ENCODE data around the gene CDH24.

The CDH24 gene

DNA sequence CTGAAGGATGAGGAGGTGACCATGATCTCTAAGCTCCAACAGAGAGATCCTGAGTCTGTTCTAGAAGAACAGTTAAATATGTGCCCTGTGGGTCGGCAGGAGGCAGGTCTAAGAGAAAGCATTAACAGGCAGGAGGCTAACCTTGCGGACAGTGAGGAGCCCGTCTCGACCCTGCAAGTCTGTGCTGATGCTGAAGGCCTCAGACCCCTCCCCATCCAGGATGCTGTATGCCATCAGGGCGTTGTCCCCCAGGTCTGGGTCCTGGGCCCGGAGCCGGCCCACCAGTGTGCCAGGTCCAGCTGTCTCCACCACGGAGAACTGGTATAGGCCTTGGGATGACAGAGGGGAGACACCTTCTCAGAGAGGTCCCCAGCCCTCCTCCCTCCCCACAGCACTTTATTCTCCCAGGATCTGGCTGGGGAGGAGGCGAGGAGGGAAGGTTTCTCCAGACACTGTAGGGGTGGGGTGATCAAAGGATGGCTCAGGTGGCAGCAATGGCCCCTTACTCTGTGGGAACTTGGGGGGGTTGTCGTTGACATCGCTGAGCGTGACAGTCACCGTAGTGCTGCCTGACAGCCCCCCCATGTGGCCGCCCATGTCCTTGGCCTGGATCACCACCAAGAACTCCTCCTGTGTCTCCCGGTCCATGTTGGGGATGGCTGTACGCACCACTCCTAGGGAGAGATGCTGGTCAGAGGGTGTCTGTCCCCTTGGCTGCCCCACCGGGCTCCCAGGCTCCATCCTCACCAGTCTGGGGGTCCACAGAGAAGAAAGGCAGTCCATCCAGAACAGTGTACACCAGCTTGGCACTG, 3.1 kb downstream of the CDH24 start:
- no peak for DNase-seq (ENCODE audit: low read depth)
- H3K4me3 ChIP-seq (ENCODE audit: low read depth, low read length) = no peak overlapping the region
- TF ChIP-seq, protein P1, sequence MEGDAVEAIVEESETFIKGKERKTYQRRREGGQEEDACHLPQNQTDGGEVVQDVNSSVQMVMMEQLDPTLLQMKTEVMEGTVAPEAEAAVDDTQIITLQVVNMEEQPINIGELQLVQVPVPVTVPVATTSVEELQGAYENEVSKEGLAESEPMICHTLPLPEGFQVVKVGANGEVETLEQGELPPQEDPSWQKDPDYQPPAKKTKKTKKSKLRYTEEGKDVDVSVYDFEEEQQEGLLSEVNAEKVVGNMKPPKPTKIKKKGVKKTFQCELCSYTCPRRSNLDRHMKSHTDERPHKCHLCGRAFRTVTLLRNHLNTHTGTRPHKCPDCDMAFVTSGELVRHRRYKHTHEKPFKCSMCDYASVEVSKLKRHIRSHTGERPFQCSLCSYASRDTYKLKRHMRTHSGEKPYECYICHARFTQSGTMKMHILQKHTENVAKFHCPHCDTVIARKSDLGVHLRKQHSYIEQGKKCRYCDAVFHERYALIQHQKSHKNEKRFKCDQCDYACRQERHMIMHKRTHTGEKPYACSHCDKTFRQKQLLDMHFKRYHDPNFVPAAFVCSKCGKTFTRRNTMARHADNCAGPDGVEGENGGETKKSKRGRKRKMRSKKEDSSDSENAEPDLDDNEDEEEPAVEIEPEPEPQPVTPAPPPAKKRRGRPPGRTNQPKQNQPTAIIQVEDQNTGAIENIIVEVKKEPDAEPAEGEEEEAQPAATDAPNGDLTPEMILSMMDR (IDR thresholded peaks at IDR 0.05; ENCODE audit: low read depth, low read length, missing control alignments) = peak; percentile 58

DNA sequence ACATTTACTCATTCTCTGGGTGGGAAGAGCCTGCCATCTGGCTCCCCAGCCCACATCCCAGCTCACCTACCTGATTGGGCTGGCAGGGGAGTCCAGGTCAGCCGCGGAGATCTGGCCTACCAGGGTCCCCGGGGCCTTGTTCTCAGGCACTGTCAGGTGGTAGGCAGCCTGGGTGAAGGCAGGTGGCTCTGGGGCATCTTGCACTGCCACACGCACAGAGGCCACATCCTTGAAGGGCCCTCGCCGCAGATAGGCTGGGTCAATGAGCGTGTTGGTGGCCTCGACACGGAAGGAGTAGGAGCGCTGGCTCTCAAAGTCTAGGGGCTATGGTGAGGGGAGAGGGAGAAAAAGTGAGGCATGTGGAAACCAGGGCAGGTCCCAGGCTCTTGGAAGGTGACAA, 3.9 kb downstream of the CDH24 start:
- no peak for DNase-seq (ENCODE audit: low read depth)
- no peak overlapping the region for H3K4me3 ChIP-seq (ENCODE audit: low read depth, low read length)
- TF ChIP-seq, protein P1 (IDR thresholded peaks at IDR 0.05; ENCODE audit: low read depth, low read length, missing control alignments) = no peak

DNA sequence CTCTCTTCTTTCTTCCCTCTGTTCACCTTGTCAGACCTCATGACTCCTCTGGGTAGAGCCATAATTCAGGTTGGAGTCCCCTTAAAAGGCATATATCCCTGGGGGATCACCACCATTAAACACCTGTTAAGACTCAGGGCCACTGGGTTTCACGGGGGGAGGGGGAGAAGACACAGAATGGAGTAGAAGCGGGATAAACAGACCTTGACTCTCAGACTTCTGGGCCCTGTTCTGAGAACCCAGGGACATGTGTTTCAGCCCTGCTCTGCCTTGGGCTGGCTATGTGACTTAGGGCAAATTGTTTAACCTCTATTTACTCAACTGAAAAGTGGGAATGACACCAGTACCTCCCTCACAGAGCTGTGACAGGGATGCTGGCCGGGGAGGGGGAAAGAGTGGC, 4.6 kb downstream of the CDH24 start:
- DNase-seq (ENCODE audit: low read depth) = no peak
- no peak overlapping the region for H3K4me3 ChIP-seq (ENCODE audit: low read depth, low read length)
- TF ChIP-seq, protein P1 (IDR thresholded peaks at IDR 0.05; ENCODE audit: low read depth, low read length, missing control alignments) = no peak

DNA sequence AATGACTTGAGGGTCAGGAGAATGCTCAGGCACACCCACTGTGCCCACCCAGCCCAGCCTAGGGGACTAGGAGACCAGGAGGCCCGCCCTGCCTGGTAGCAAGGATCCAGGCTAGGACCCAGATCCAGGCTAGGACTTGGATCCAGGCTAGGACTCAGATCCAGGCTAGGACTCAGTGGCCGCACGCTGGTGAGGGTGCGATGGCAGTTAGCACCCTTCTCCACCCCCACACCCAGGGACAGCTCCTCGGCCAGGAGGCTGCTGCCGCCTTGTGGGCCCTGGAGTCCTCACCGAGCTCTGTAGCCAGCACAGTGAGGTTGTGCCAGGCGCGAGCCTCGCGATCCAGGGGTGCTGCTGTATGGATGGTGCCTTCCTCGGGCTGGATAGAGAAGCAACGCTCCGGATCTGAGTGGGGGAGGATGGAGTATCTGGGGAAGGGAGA, 5.1 kb downstream of the CDH24 start:
- no peak for DNase-seq (ENCODE audit: low read depth)
- H3K4me3 ChIP-seq (ENCODE audit: low read depth, low read length) = no peak overlapping the region
- TF ChIP-seq, protein P1 (IDR thresholded peaks at IDR 0.05; ENCODE audit: low read depth, low read length, missing control alignments) = no peak

DNA sequence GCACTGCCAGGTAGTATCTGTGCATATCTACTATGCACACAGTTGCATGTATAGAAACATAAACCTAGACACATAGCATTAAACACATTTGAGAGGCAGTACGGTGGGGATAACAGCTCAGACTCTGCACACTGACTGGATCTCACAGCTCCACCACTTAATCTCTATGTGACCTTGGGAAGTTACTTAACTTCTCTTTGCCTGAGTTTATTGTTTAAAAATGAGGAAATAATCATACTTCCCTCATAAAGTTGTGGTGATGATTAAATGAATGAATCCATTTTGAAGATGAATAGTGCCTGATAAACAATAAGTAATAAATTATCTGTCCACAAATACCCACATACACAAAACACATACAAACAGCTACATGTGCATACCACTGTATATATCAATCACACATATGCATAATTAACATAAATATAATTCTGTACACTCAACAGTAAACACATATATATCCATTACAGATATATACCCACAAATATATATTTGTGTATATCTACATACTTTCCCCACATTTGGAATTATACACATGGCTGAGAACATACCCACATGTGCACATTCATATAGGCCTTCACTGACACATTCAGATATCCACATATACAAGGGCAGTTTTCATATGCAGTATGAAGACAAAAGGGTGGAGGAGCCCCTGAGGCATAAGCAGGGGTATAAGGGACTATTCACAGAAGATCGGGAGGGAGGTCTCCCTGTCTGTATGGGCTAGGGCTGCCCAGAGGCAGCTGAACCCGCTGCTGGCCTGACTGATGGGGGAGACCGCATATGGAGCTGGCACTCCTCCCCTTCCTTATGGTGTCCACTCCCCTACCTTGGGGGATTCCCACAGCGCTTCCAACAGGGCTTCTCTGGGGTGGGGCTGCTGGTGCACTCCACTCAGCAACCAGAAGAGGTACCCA, 5.9 kb downstream of the CDH24 start:
- no peak overlapping the region for H3K4me3 ChIP-seq (ENCODE audit: low read depth, low read length)
- TF ChIP-seq, protein P1 (IDR thresholded peaks at IDR 0.05; ENCODE audit: low read depth, low read length, missing control alignments) = no peak
- no peak for DNase-seq (ENCODE audit: low read depth)

DNA sequence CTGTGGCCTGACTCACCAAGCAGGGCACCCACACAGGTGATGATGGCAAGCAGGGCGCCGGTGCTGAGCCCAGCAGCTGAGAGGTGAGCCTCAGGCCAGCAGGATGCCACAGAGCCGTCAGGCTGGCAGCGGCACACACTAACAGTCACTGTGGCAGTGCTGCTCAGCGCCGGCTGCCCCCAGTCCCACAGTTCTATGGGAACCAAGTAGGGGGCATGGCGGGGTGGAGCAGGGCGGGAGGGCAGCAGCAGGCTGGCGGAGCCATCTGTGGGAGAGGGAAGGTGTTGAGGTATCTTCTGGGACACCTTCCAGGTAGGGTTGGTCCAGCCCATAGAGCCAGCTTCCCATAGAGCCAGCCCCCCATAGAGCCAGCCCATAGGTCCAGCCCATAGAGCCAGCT, 8.3 kb downstream of the CDH24 start:
- no peak overlapping the region for H3K4me3 ChIP-seq (ENCODE audit: low read depth, low read length)
- TF ChIP-seq, protein P1 (IDR thresholded peaks at IDR 0.05; ENCODE audit: low read depth, low read length, missing control alignments) = no peak
- DNase-seq (ENCODE audit: low read depth) = no peak
